C4-2B (cell line): Measurements from ENCODE around the gene PIK3CG.
"Not testable (repeated sequence)": the region's sequence is repeated elsewhere in the genome, so short reads cannot be mapped to it uniquely, and the experiment has no call there.

Experiments
- H3K27ac ChIP-seq: fragments of 450-650 bp; 2 replicates; pipeline ENCODE4 v1.5.1; 2017
- ZFX ChIP-seq: fragments of 450-650 bp; IDR thresholded peaks from 2 replicates; pipeline ENCODE4 v1.6.1; 2017
- TF ChIP-seq, protein P1 (sequence below): fragments of 450-650 bp; conservative IDR thresholded peaks from 2 replicates; pipeline ENCODE4 v1.5.1; 2017; ENCODE audit warnings: mild to moderate bottlenecking

Gene PIK3CG

GRCh38 chr7:106844279-106844997, 20.6 kb upstream of the PIK3CG start:
- H3K27ac ChIP-seq = no peak overlapping the region
- TF ChIP-seq, protein P1, sequence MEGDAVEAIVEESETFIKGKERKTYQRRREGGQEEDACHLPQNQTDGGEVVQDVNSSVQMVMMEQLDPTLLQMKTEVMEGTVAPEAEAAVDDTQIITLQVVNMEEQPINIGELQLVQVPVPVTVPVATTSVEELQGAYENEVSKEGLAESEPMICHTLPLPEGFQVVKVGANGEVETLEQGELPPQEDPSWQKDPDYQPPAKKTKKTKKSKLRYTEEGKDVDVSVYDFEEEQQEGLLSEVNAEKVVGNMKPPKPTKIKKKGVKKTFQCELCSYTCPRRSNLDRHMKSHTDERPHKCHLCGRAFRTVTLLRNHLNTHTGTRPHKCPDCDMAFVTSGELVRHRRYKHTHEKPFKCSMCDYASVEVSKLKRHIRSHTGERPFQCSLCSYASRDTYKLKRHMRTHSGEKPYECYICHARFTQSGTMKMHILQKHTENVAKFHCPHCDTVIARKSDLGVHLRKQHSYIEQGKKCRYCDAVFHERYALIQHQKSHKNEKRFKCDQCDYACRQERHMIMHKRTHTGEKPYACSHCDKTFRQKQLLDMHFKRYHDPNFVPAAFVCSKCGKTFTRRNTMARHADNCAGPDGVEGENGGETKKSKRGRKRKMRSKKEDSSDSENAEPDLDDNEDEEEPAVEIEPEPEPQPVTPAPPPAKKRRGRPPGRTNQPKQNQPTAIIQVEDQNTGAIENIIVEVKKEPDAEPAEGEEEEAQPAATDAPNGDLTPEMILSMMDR = no peak
- no peak for TF ChIP-seq ZFX

DNA sequence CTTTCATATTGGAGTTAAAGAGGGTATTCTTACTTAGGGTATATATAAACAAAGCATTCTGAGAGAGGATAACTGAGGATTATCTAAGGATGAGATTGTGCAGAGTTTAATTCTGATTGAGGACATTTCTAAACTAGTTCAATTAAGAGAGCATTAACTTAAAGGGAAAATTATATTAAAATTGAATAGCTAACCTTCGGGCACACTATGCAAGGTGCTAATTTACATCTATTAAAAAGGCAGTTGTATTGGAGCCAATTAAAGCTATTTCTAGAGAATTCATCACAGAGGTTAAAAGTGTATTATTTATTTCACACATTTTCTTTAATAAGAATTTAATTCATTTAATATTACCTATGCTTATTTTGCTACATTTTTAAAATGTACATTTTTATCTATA, 17.0 kb upstream of the PIK3CG start:
- TF ChIP-seq, protein P1 = no peak
- TF ChIP-seq ZFX = no peak

DNA sequence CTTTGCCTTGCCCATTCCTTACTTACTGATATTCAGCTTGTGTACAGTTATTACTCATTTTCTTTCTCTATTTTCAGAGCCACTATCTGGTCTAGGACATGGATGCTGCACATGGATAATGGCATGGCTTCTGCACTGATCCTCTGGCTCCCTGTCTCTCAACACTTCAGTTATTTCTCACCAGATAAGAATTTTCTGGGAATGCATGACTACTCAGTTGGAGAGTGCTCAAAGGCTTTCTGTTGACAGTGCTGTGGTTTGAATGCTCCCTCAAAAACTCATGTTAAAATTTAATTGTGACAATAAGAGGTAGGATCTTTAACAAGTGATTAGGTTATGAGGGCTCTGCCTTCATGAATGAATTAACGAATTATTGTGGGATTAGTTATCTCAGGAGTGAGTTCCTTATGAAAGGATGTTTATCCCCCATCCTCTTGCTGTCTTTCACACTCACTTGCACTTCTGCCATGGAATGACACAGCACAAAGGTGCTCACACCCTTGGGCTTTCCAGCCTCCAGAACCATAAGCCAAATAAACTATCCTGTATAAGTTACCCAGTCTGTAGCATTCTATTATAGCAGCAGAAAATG, 16.1 kb upstream of the PIK3CG start:
- no peak for TF ChIP-seq ZFX
- TF ChIP-seq, protein P1 = no peak

More for the DNA sequence above, 17.0 kb upstream of the PIK3CG start:
- no peak overlapping the region for H3K27ac ChIP-seq

GRCh38 chr7:106851632-106852031, 13.4 kb upstream of the PIK3CG start:
- not testable (repeated sequence) for H3K27ac ChIP-seq

More for the DNA sequence above, 16.1 kb upstream of the PIK3CG start:
- H3K27ac ChIP-seq = no peak overlapping the region

- no peak overlapping the region for H3K27ac ChIP-seq
- TF ChIP-seq, protein P1 = no peak
- no peak for TF ChIP-seq ZFX
These were observed 11.7 kb upstream of the PIK3CG start for GRCh38 chr7:106853250-106853908.

DNA sequence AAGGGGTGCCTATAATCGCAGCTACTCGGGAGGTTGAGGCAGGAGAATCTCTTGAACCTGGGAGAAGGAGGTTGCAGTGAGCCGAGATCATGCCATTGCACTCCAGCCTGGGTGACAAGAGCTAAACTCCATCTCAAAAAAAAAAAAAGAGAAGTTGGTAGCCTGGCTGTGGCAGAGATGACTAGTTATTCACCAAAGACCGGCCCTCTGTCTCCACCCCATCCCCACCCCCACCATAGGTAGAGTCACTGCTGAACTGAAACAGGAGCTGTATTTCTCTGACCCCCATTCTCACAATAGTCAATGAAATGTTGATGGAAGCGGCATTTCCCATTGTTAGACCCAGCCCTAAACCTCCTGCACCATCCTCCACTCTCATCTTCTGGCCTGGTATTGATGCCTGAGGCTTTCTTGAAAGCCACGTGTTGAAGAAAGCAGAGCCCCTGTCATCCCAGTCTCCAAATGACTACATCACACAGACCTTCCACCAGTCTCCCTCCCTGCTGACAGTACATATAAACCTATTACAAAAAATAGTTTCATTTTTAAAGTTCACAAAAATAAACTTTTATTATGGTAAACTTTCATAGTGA, 9.4 kb upstream of the PIK3CG start:
- TF ChIP-seq ZFX = no peak
- TF ChIP-seq, protein P1 = no peak
- H3K27ac ChIP-seq = no peak overlapping the region

DNA sequence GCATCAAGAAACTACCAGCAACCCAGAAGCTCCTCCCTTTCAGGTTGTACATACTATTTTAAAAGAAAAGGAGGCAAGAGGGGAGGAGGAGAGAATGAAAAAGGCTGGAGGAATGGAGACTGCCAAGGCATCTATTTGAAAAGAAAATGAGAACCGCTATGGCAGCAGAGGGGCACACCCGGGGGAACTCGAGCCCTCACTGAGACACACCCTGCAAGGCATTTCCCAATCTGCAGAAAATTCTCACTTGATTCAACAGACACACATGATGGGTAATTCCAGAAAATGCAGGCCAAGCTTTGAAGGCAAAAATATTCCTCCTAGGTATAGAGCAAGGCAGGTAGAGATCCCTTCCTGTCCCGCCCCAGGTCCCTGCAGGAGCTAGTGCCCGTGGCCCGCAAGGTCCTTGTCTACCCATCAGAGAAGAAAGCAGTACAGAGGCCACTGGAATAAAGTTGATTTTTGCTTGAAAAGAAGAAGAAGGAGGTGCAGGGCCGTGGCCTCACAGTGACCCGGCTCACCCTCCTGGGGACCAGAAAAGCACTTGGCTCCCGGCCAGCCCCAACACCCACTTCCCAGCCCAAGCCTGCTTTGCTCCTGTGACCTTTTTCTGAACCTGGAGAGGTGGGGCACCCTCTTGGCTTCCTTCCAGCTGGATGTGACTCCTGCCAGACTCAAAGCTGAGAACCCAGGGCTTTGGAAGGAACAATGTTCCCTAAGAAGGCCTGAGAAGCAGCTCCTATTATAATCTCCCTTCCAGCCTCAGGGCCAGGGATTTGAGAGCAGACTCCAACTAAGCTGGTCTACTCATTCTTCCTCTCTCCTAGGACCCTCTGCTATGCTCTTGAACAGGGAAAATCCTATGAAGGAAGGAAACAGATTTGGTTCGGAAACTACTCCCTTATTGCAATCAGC, 6.2 kb upstream of the PIK3CG start:
- H3K27ac ChIP-seq = no peak overlapping the region
- TF ChIP-seq, protein P1 = no peak
- TF ChIP-seq ZFX = no peak
